ENCODE results near the gene KIF23. TPM values are rescaled to one million over a fixed set of nuclear protein-coding genes. Genes with fewer than 3 reads are reported as not detected.

KIF23 gene
- polyA plus RNA-seq, 1 of the 3 experiments (the other 2 are of a cell fraction): 25.8 TPM

- H4K20me1 ChIP-seq (ENCODE audit: insufficient read depth): no peaks in the 10 kb centered on the region
- TF ChIP-seq CHD2 (IDR thresholded peaks at IDR 0.05; ENCODE audit: low read length, partially characterized antibody) (no peak), MAX (IDR thresholded peaks at IDR 0.05; ENCODE audit: low read depth) (peak; percentile 90), TAF1 (IDR thresholded peaks at IDR 0.05; ENCODE audit: borderline replicate concordance, low read depth, low read length) (no peak), RCOR1 (IDR thresholded peaks at IDR 0.05; ENCODE audit: low read length) (no peak), MXI1 (IDR thresholded peaks at IDR 0.05; ENCODE audit: low read depth, low read length) (no peak), RAD21 (IDR thresholded peaks at IDR 0.05; ENCODE audit: low read length) (no peak), FOSL2 (IDR thresholded peaks at IDR 0.05; ENCODE audit: borderline replicate concordance, low read depth) (peak; percentile 17; the same call in 1 of the 2 replicates), TCF12 (IDR thresholded peaks at IDR 0.05) (peak; percentile 12; the same call in 1 of the 2 replicates)
- no peaks in the 10 kb centered on the region for H3K9me2 ChIP-seq
- H3K4me3 ChIP-seq (ENCODE audit: low read depth in 2 of 2, low read length in 1 of 2): no peak overlapping the region
- H3K27ac ChIP-seq (ENCODE audit: low read depth in 2 of 2, low read length in 1 of 2): peak overlapping the region in 1 of 2 experiments; percentile 9; a peak in 2 of 4 replicates
- peaks cover 10% of the 10 kb centered on the region for H3F3A ChIP-seq (replicated peaks; ENCODE audit: insufficient read depth)
- no peak for DNase-seq
- H3K9me3 ChIP-seq: no peaks in the 10 kb centered on the region
- ChIA-PET CTCF (interaction anchor here (1.0 to 2.4 kb wide), 2 partner anchors 13 to 339 kb away, joined by 6 to 10 read pairs; no protein-coding TSS in a partner anchor), POLR2A (interaction anchor here (1.3 kb wide), 1 partner anchor 54 kb away, joined by 3 read pairs; the partner anchor contains the start of gene RPLP1)
- no peaks in the 10 kb centered on the region for H3K36me3 ChIP-seq (replicated peaks in 1 of 2; ENCODE audit: control insufficient read depth in 1 of 2, insufficient read depth in 2 of 2, low read length in 1 of 2)
- H2AFZ ChIP-seq (ENCODE audit: low read depth): no peak overlapping the region
- WGBS (ENCODE audit: low lambda C conversion rate): 67% methylated on average over 7 of the region's 7 CpGs
- H3K27me3 ChIP-seq (ENCODE audit: insufficient read depth): no peaks in the 10 kb centered on the region
- peaks cover 14% of the 10 kb centered on the region for H3K79me2 ChIP-seq (ENCODE audit: insufficient read depth)
- H3K9ac ChIP-seq: no peak overlapping the region
- H3K4me1 ChIP-seq (ENCODE audit: control insufficient read depth in 1 of 2, insufficient read depth in 2 of 2, low read depth in 1 of 2, low read length in 1 of 2): peaks cover 8 to 17% of the 10 kb centered on the region in 2 experiments; a peak in 3 of 4 replicates
- no peak overlapping the region for H3K4me2 ChIP-seq
Measured at GRCh38 chr15:69398491-69398891, 15.7 kb upstream of the KIF23 start.

- no peak for DNase-seq
- no peak overlapping the region for H3K4me2 ChIP-seq
- ChIA-PET CTCF (no interaction called here), POLR2A (no interaction called here)
- no peaks in the 10 kb centered on the region for H3K9me3 ChIP-seq
- no peak overlapping the region for H3K4me3 ChIP-seq (ENCODE audit: low read depth in 2 of 2, low read length in 1 of 2)
- H4K20me1 ChIP-seq (ENCODE audit: insufficient read depth): no peaks in the 10 kb centered on the region
- WGBS (ENCODE audit: low lambda C conversion rate): 80% methylated on average over 1 of the region's 6 CpGs
- no peak overlapping the region for H3K27ac ChIP-seq (ENCODE audit: low read depth in 2 of 2, low read length in 1 of 2)
- no peaks in the 10 kb centered on the region for H3K27me3 ChIP-seq (ENCODE audit: insufficient read depth)
- no peak overlapping the region for H3K9ac ChIP-seq
- H3K36me3 ChIP-seq (replicated peaks in 1 of 2; ENCODE audit: control insufficient read depth in 1 of 2, insufficient read depth in 2 of 2, low read length in 1 of 2): no peaks in the 10 kb centered on the region
- no peak overlapping the region for H2AFZ ChIP-seq (ENCODE audit: low read depth)
- H3K79me2 ChIP-seq (ENCODE audit: insufficient read depth): peaks cover 29% of the 10 kb centered on the region
- H3K9me2 ChIP-seq: no peaks in the 10 kb centered on the region
- TF ChIP-seq ELF1 (IDR thresholded peaks at IDR 0.05) (no peak), CHD2 (IDR thresholded peaks at IDR 0.05; ENCODE audit: low read length, partially characterized antibody) (no peak), RXRA (IDR thresholded peaks at IDR 0.05; ENCODE audit: borderline replicate concordance, low read depth) (no peak), EP300 (IDR thresholded peaks at IDR 0.05; ENCODE audit: borderline replicate concordance in 1 of 2, low read depth in 1 of 2, low read length in 1 of 2) (no peak), NRF1 (IDR thresholded peaks at IDR 0.05; ENCODE audit: low read depth, low read length) (no peak), USF1 (IDR thresholded peaks at IDR 0.05; ENCODE audit: borderline replicate concordance, low read depth) (no peak), JUND (IDR thresholded peaks at IDR 0.05) (no peak), TCF12 (IDR thresholded peaks at IDR 0.05) (no peak), MEF2A (IDR thresholded peaks at IDR 0.05; ENCODE audit: borderline replicate concordance, low read depth) (no peak), RCOR1 (IDR thresholded peaks at IDR 0.05; ENCODE audit: low read length) (no peak), MXI1 (IDR thresholded peaks at IDR 0.05; ENCODE audit: low read depth, low read length) (no peak), MAX (IDR thresholded peaks at IDR 0.05; ENCODE audit: low read depth) (no peak), GABPA (IDR thresholded peaks at IDR 0.05; ENCODE audit: low read depth) (no peak), SMC3 (IDR thresholded peaks at IDR 0.05; ENCODE audit: low read depth, low read length) (no peak), GATA2 (CRISPR knock-in tag; IDR thresholded peaks at IDR 0.05) (no peak), RAD21 (IDR thresholded peaks at IDR 0.05; ENCODE audit: low read length) (no peak), SIN3A (IDR thresholded peaks at IDR 0.05; ENCODE audit: borderline replicate concordance, low read depth, low read length) (no peak)
- H3F3A ChIP-seq (replicated peaks; ENCODE audit: insufficient read depth): peaks cover 24% of the 10 kb centered on the region
- peaks cover 8 to 14% of the 10 kb centered on the region in 2 experiments; a peak in 3 of 4 replicates for H3K4me1 ChIP-seq (ENCODE audit: control insufficient read depth in 1 of 2, insufficient read depth in 2 of 2, low read depth in 1 of 2, low read length in 1 of 2)
Measured at GRCh38 chr15:69400850-69401249, 13.3 kb upstream of the KIF23 start.
